ENCODE measurements around the gene SMARCC1.

SMARCC1 gene

GRCh38 chr3:47567149-47567548 is 214.5 kb downstream of the SMARCC1 start:
- no peak for DNase-seq
- H3K9me3 ChIP-seq (replicated peaks; ENCODE audit: insufficient read depth, low read length): no peaks in the 10 kb centered on the region
- no peaks in the 10 kb centered on the region for H3K4me1 ChIP-seq (ENCODE audit: low read length)
- H3K4me2 ChIP-seq (ENCODE audit: low read depth, low read length): no peak overlapping the region
- H3K4me3 ChIP-seq (ENCODE audit: low read length): no peak overlapping the region
- no peak overlapping the region for H3K9ac ChIP-seq (ENCODE audit: low read length)
- no peaks in the 10 kb centered on the region for H3F3A ChIP-seq (ENCODE audit: insufficient read depth, low read length)
- no peaks in the 10 kb centered on the region for H3K9me2 ChIP-seq (replicated peaks; ENCODE audit: insufficient read depth, low read length)
- TF ChIP-seq EZH2phosphoT487 (IDR thresholded peaks at IDR 0.05; ENCODE audit: low read length) (no peak), EZH2 (optimal IDR thresholded peaks at IDR 0.05; ENCODE audit: low read depth, low read length) (no peak), CTCF (IDR thresholded peaks at IDR 0.05; ENCODE audit: low read length) (no peak)
- no peaks in the 10 kb centered on the region for H3K36me3 ChIP-seq (replicated peaks; ENCODE audit: insufficient read depth, low read length)
- H4K20me1 ChIP-seq (ENCODE audit: insufficient read depth, low read length): no peaks in the 10 kb centered on the region
- no peak overlapping the region for H3K27ac ChIP-seq (ENCODE audit: low read length)
- no peaks in the 10 kb centered on the region for H3K27me3 ChIP-seq (replicated peaks; ENCODE audit: insufficient read depth, low read length)
- no peaks in the 10 kb centered on the region for H3K79me2 ChIP-seq (ENCODE audit: low read length)
- no peak overlapping the region for H2AFZ ChIP-seq (ENCODE audit: low read length)

GRCh38 chr3:47566667-47567066 is 215.0 kb downstream of the SMARCC1 start:
- Histone ChIP-seq H3K36me3 (replicated peaks; ENCODE audit: insufficient read depth, low read length) (no peaks in the 10 kb centered on the region), H3K9me3 (replicated peaks; ENCODE audit: insufficient read depth, low read length) (no peaks in the 10 kb centered on the region), H3K4me2 (ENCODE audit: low read depth, low read length) (no peak overlapping the region), H3F3A (ENCODE audit: insufficient read depth, low read length) (no peaks in the 10 kb centered on the region), H3K27ac (ENCODE audit: low read length) (no peak overlapping the region), H3K27me3 (replicated peaks; ENCODE audit: insufficient read depth, low read length) (no peaks in the 10 kb centered on the region), H2AFZ (ENCODE audit: low read length) (no peak overlapping the region), H3K4me3 (ENCODE audit: low read length) (no peak overlapping the region), H3K4me1 (ENCODE audit: low read length) (no peaks in the 10 kb centered on the region), H3K9me2 (replicated peaks; ENCODE audit: insufficient read depth, low read length) (no peaks in the 10 kb centered on the region), H3K9ac (ENCODE audit: low read length) (no peak overlapping the region), H4K20me1 (ENCODE audit: insufficient read depth, low read length) (no peaks in the 10 kb centered on the region), H3K79me2 (ENCODE audit: low read length) (no peaks in the 10 kb centered on the region)
- TF ChIP-seq EZH2phosphoT487 (IDR thresholded peaks at IDR 0.05; ENCODE audit: low read length) (no peak), CTCF (IDR thresholded peaks at IDR 0.05; ENCODE audit: low read length) (no peak), EZH2 (optimal IDR thresholded peaks at IDR 0.05; ENCODE audit: low read depth, low read length) (no peak)
- no peak for DNase-seq

GRCh38 chr3:47565734-47566550 is 215.8 kb downstream of the SMARCC1 start:
- no peaks in the 10 kb centered on the region for H4K20me1 ChIP-seq (ENCODE audit: insufficient read depth, low read length)
- no peaks in the 10 kb centered on the region for H3K27me3 ChIP-seq (replicated peaks; ENCODE audit: insufficient read depth, low read length)
- H3K9me3 ChIP-seq (replicated peaks; ENCODE audit: insufficient read depth, low read length): no peaks in the 10 kb centered on the region
- no peaks in the 10 kb centered on the region for H3K36me3 ChIP-seq (replicated peaks; ENCODE audit: insufficient read depth, low read length)
- H3K27ac ChIP-seq (ENCODE audit: low read length): no peak overlapping the region
- H3K9ac ChIP-seq (ENCODE audit: low read length): no peak overlapping the region
- no peak overlapping the region for H3K4me3 ChIP-seq (ENCODE audit: low read length)
- H3K4me1 ChIP-seq (ENCODE audit: low read length): no peaks in the 10 kb centered on the region
- no peak overlapping the region for H3K4me2 ChIP-seq (ENCODE audit: low read depth, low read length)
- DNase-seq: no peak
- no peak for TF ChIP-seq EZH2phosphoT487 (IDR thresholded peaks at IDR 0.05; ENCODE audit: low read length)
- TF ChIP-seq CTCF (IDR thresholded peaks at IDR 0.05; ENCODE audit: low read length): no peak
- TF ChIP-seq EZH2 (optimal IDR thresholded peaks at IDR 0.05; ENCODE audit: low read depth, low read length): no peak
- H3K79me2 ChIP-seq (ENCODE audit: low read length): no peaks in the 10 kb centered on the region
- no peaks in the 10 kb centered on the region for H3F3A ChIP-seq (ENCODE audit: insufficient read depth, low read length)
- H3K9me2 ChIP-seq (replicated peaks; ENCODE audit: insufficient read depth, low read length): no peaks in the 10 kb centered on the region
- H2AFZ ChIP-seq (ENCODE audit: low read length): no peak overlapping the region
